SH-SY5Y (cell line): ENCODE measurements around the gene SOX21.

ENCODE experiments used
- GATA2 ChIP-seq: IDR thresholded peaks from 2 replicates; pipeline ENCODE4 v1.6.1; 2011; ENCODE audit warnings: mild to moderate bottlenecking, low read depth, low read length
- GATA3 ChIP-seq: IDR thresholded peaks from 2 replicates; pipeline ENCODE4 v1.6.1; 2011; ENCODE audit warnings: low read depth, mild to moderate bottlenecking, low read length, moderate library complexity

The SOX21 gene

DNA sequence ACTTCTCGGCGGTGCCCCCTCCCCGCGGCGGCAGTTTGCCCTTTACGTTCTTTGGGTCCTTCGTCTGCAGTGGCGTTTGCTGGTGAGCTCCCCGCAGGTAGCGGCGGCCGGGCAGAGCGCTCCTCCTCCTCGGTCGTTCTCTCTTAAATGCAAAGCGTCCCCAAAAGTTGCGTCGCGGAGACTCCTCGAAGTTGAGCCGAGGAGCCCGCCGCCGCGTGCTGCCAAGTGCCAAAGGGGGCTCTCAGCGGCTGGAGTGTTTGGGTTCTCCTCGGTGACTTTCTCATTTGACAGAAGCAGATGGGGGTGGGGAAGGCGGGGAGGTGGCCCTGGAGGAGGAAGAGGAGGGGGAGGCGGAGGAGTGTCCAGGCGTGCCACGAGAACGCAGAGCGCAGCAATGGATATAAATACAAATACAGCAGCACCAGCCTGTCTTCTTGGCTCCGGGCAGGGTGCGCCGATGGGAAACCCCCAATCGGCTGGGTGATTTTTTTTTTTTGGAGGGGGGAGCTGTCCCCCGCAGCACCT is at the start of gene SOX21:
Gene SOX21, minus strand, starts transcription at position 259 of the 525 bp plus-strand sequence. CDS start 496 bp downstream, outside the sequence.
- TF ChIP-seq GATA2 (no peak), GATA3 (no peak)

DNA sequence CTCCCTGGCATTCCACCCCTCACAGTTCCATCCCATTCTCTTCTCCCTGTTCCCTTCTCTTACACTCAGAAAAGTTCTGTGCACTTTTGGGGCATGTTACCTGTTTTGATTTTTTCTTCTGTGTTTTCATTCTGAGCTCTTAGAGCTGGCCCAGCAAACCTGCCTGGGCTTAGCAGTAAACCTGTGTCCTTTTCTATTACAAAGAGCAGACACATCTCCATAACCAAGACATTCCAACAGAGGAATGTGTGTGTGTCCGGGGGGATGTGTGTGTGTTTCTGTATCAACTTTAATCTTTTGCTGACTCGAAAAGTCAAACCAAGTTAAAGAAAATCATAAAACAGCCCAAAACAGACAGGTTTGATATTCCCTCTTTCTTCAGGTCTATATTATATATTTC is 49.1 kb upstream of the SOX21 start:
- TF ChIP-seq GATA2 (no peak), GATA3 (no peak)

DNA sequence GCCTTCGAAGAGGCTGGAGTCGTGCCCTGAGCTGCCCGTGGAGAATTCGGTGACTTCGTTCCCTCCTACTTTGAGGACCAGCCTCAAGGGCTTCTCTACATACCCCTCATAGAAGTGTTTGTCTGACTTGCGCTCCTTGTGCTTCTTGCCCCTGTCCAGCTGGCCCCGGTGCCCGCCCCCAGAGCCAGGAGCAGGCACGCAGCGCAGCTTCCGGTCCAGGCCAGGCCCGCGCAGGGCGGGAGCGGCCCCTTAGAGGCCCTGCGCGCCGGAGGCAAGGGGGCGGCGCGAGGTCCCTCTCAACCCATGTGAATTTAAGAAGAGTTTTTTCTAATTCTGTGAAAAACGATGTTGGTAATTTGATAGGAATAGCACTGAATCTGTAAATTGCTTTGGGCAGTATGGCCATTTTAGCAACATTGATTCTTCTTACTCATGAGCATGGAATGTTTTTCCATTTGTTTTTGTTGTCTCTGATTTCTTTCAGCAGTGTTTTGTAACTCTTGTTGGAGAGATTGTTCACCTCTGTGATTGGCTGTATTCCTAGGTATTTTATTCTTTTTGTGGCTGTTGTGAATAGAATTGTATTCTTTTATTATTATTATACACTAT is 46.9 kb upstream of the SOX21 start:
- TF ChIP-seq GATA2 = no peak
- no peak for TF ChIP-seq GATA3

DNA sequence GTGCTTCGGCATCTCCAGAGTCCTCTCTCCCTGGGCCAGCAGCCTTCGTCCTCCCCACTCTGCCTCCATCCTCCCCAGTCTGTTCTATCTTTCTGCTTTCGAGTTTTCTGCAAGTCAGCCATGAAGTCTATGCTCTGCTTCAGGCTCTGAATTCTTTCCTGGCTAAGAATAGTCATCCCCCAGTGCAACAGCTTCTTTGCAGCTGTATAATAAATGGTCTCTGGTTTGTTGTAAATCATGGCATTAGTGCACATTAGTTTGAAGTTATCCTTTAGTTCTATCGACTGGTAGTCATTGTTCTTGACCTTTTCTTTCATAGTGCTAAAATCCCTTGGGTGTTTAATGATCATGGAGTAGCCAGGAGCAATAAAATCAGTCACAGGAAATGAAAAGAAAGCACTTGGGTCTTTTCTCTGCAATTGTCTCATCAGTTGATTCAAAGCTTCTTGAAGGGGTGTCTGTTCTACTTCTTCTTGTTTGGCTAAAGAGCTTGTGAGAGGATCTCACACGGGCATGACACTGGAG is 46.2 kb upstream of the SOX21 start:
- TF ChIP-seq GATA3 (no peak), GATA2 (no peak)

DNA sequence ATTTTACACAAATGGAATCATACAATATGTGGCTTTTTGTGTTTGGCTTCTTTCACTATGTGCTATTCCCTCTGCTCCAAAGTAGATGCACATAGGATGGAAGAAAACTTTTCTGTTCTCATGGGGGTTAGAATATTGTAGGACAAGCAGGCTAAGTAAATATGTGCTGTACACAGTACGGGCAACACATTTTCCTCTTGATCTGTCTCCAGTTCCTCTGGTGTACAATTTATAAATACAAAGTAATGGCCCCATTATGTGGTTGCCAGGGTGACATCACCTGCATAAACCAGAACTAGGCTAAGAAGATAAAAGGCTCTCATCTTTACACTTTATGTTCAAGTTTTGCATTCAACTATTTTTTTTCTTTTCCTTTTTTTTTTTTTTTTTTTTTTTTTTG is 41.0 kb upstream of the SOX21 start:
- TF ChIP-seq GATA3 (no peak), GATA2 (no peak)

DNA sequence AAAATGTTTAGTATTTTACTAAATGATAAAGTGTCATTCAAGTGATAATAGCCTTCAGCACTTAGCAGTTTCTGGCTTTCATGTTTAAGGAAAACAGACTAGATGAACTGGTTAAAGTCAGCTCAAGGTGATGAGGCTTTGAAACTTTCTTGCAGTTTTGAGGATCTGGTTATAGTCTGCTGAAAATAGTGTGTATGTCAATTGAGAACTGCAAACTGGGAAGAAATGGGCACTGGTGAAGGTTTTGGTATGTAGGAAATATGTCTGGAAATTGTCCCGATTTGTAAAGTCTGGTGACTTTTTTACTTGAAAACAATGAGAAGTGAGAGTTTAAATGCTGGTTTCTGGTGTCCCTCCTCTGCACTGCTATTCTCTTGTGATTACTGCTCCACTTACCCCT is 36.8 kb upstream of the SOX21 start:
- TF ChIP-seq GATA2 = no peak
- no peak for TF ChIP-seq GATA3

DNA sequence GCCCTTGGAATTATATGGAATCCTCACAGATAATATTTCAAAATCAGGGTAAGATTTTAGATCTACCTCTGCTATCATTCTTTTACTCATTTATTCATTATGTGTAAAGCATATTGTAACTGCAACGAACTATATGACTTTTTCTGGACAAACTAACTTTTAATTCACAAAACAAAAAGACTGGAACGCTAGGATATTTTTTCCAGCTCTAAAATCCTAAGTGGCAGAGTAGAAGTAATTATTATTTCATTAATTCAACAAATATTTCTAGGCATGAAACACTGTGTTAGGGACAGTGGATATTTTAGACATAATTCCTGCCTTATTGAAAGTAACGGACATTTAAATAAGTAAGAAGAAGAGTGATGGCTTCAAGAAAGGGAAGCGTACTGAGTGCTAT is 26.9 kb upstream of the SOX21 start:
- no peak for TF ChIP-seq GATA3
- TF ChIP-seq GATA2 = no peak

DNA sequence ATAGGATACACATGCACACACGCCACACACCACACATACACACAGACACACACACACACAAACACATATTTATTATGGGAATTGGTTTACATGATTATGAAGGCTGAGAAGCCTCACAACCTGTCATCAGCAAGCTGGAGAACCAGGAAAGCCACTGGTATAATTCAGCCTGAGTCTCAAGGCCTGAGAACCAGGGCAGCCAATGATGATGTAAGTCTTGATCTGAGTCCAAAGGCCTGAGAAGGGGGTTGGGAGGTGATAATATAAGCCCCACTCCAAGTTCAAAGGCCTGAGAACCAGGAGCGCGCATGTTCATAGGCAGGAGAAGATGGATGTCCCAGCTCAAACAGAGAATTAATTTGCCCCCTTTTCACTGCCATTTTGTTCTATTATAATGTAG is 18.7 kb upstream of the SOX21 start:
- TF ChIP-seq GATA2 (no peak), GATA3 (no peak)

DNA sequence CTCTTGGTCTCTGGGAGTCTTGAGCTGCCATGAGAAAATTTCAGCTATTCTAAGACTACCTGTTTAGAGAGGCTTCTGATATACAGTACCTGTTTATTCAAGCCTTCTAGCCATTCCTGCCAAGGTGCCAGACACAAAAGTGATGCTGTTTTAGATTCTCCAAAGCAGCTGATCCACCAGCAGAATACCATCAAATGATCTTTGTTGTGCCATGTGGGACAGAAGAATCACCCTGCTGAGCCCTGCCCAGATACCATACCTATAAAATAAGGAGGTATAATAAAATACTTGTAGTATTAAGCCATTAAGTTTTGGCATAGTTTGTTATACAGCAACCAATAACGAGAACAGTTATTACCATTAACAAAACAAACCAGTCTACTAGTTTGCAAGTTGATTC is 14.1 kb upstream of the SOX21 start:
- TF ChIP-seq GATA2 (no peak), GATA3 (no peak)

DNA sequence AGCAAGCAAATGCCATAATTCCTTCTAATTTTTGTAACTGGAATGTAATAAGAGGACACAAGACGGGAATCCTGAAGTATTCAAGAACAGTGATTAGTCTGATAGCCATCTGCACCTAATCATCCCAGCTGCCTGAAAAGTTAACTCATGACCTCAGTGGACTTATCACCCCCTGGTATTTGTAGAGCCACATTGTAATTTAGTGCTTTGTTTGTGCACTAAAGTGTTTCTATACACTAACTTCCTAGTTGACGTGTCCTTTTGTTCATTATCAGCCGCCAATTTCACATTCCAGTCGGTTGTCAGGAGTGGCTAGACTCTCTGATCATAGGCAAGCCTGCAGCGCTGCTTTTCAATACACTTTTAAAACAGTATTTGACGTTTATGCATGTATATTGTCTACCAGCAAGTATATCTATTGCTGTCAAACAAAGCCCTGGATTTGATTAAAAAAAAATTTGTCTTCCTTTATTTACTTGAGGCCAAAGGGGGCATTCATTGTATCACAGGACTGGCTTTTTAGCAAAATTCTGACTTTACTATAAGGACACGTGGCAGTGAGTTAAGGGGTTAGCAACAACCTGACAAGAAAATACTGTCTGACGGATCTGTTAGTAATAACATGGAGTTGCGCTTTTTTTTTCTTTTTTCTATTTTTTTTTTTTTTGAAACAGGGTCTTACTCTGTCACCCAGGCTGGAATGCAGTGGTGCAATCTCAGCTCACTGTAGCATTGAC is 10.4 kb upstream of the SOX21 start:
- TF ChIP-seq GATA3 = no peak
- no peak for TF ChIP-seq GATA2

DNA sequence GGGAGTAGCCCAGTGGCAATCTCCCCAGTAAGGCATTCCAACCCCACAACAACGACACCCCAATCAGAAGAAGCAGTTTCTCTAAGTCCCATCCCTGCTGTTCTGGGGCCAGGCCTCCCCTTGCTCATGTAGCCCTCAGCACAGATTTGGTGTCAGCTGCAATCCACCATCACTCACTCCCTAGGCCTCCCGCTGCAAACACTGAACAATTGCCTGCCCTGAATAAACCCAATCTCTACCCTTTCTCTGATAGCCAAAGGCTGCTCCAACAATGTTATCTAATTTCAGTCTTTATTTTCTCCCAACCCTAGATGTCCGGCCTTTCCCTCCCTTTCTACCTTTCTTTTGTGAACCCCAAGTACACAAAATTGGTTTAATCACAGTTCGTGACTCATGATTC is 5.6 kb upstream of the SOX21 start:
- no peak for TF ChIP-seq GATA2
- no peak for TF ChIP-seq GATA3

DNA sequence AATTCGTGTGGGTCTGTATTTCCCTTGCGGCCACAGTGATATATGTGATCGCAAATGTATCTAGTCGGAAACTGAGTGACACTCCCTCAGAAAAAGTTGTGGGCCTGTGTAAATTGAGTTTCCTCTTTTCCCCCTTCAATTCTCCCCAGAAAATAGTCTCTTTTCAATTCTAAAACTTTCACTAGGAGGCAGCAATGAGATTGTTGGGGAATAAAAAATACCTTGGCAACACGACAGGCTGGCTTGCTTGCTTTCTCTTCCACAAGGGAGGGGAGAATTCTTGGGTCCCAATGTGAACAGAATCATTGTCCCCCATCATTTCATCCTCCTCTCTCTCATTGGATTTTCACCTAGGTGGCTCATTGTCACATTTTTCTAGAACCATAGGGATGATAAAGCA is 3.7 kb upstream of the SOX21 start:
- TF ChIP-seq GATA3 (no peak), GATA2 (no peak)

DNA sequence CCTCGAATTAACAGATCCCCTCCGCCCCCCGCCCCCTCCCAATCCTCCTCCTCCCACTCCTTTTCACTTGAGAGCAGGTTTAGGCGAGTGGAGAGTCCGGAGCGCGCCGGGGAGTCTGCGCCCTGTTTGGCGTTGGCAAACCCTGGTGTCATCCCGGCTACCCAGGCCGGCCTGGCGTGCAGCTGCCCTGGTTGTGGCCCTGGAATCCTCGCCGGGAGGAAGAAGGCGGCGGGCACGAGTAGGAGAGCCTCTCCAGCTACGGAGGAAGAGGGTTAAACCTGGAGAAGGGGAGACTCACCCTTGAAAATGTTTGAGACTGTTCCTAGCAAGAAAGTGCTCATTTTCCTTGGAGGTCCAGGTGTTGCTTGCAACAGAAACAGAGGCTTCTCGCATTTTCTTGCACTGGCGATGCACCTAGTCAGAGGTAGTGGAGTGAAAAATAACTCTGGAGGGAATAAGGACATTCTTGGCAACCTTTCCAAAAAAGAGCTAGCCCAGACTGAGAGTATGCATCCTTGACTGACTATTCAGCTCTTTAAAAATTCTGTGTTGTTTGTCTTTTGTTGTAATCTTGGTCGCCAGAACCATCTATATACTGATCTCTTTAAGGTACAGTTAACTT is 1.3 kb upstream of the SOX21 start:
- no peak for TF ChIP-seq GATA2
- no peak for TF ChIP-seq GATA3

DNA sequence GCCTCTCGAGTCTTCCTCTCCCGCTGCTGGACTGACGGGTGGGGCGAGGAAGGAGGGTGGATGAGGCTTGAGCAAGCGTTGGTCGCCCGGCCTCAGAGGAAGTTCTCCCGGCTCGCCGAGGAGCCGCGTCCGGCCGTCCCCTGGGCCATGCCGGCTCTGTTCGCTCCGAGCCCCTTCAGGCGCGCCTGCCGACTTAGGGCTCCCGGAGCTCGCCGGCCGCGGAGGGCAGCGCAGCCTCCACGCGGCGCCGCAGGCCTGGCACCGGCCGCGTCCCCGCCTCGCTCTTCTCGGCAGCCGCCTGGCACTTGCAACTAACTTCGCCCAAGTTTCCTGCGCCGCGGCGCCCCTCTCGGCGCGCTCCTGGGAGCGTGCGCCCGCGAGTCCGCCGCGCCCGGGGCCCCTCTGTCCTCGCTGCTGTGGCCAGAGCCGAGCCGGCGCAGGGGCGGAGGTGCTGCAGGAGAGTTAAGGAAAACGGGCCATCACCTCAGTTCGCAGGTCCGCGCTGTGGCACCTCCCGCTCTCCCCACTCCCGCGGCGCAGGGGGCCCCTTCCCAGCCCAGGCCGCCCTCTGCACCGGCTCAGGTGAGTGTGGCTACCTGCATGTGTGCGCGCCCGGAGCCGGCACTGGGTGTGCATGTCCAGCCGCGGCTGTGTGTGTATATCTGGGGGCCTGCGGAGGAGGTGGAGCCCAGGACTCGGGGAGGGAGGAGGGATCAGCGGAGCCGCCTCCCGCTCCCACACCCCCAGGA is 641 bp upstream of the SOX21 start:
- no peak for TF ChIP-seq GATA2
